ENCODE results near the gene BANF2.

BANF2 gene

GRCh38 chr20:17742731-17743130 lies 43.0 kb downstream of the BANF2 start:
- no peak for DNase-seq (ENCODE audit: extremely low spot score)
- TF ChIP-seq TARDBP (IDR thresholded peaks at IDR 0.05) (no peak), NFRKB (IDR thresholded peaks at IDR 0.05) (no peak), HDGF (IDR thresholded peaks at IDR 0.05; ENCODE audit: borderline replicate concordance) (no peak), LEF1 (IDR thresholded peaks at IDR 0.05; ENCODE audit: borderline replicate concordance) (no peak), BHLHE40 (IDR thresholded peaks at IDR 0.05; ENCODE audit: borderline replicate concordance) (no peak), ELF4 (IDR thresholded peaks at IDR 0.05) (no peak), FOXM1 (IDR thresholded peaks at IDR 0.05; ENCODE audit: borderline replicate concordance) (no peak), ARNT (IDR thresholded peaks at IDR 0.05) (no peak), SUZ12 (IDR thresholded peaks at IDR 0.05) (no peak), FOXA1 (IDR thresholded peaks at IDR 0.05) (no peak), ZNF384 (IDR thresholded peaks at IDR 0.05) (no peak), L3MBTL2 (conservative IDR thresholded peaks at IDR 0.05) (no peak), CTBP1 (IDR thresholded peaks at IDR 0.05; ENCODE audit: borderline replicate concordance) (no peak), FOXK2 (IDR thresholded peaks at IDR 0.05) (no peak), SP1 (IDR thresholded peaks at IDR 0.05) (no peak), PKNOX1 (IDR thresholded peaks at IDR 0.05) (no peak)
- ChIA-PET POLR2A (no interaction called here), CTCF (no interaction called here)

GRCh38 chr20:17743677-17744076 lies 43.9 kb downstream of the BANF2 start:
- DNase-seq (ENCODE audit: extremely low spot score), result no peak
- ChIA-PET CTCF (no interaction called here), POLR2A (no interaction called here)
- TF ChIP-seq ELF4 (IDR thresholded peaks at IDR 0.05) (no peak), PKNOX1 (IDR thresholded peaks at IDR 0.05) (no peak)

- TF ChIP-seq CTBP1 (IDR thresholded peaks at IDR 0.05; ENCODE audit: borderline replicate concordance), result no peak
- no peak for TF ChIP-seq HDGF (IDR thresholded peaks at IDR 0.05; ENCODE audit: borderline replicate concordance)
- TF ChIP-seq FOXK2 (IDR thresholded peaks at IDR 0.05), result no peak
- no peak for TF ChIP-seq SUZ12 (IDR thresholded peaks at IDR 0.05)
- no peak for TF ChIP-seq FOXA1 (IDR thresholded peaks at IDR 0.05)
- no peak for TF ChIP-seq L3MBTL2 (conservative IDR thresholded peaks at IDR 0.05)
- TF ChIP-seq TARDBP (IDR thresholded peaks at IDR 0.05), result no peak
- TF ChIP-seq ARNT (IDR thresholded peaks at IDR 0.05), result no peak
- TF ChIP-seq NFRKB (IDR thresholded peaks at IDR 0.05), result no peak
- TF ChIP-seq ZNF384 (IDR thresholded peaks at IDR 0.05), result no peak
- CTCF ChIA-PET, result interaction anchor here (1.7 kb wide), 1 partner anchor 12 kb away, joined by 4 read pairs; no protein-coding TSS in a partner anchor
- DNase-seq (ENCODE audit: extremely low spot score), result no peak
- POLR2A ChIA-PET, result interaction anchor here (1.3 kb wide), 1 partner anchor 65 kb away, joined by 3 read pairs; the partner anchor contains the start of gene RRBP1
Measured at GRCh38 chr20:17747431-17747846, 47.7 kb downstream of the BANF2 start.

- POLR2A ChIA-PET, result no interaction called here
- no peak for DNase-seq (ENCODE audit: extremely low spot score)
- CTCF ChIA-PET, result no interaction called here
- no peak for TF ChIP-seq CTBP1 (IDR thresholded peaks at IDR 0.05; ENCODE audit: borderline replicate concordance)
- TF ChIP-seq L3MBTL2 (conservative IDR thresholded peaks at IDR 0.05), result no peak
- no peak for TF ChIP-seq SUZ12 (IDR thresholded peaks at IDR 0.05)
- TF ChIP-seq FOXM1 (IDR thresholded peaks at IDR 0.05; ENCODE audit: borderline replicate concordance), result no peak
- no peak for TF ChIP-seq BHLHE40 (IDR thresholded peaks at IDR 0.05; ENCODE audit: borderline replicate concordance)
- no peak for TF ChIP-seq LEF1 (IDR thresholded peaks at IDR 0.05; ENCODE audit: borderline replicate concordance)
- TF ChIP-seq PKNOX1 (IDR thresholded peaks at IDR 0.05), result no peak
- no peak for TF ChIP-seq ELF4 (IDR thresholded peaks at IDR 0.05)
- no peak for TF ChIP-seq FOXA1 (IDR thresholded peaks at IDR 0.05)
- no peak for TF ChIP-seq ARNT (IDR thresholded peaks at IDR 0.05)
Measured at GRCh38 chr20:17748279-17748678, 48.5 kb downstream of the BANF2 start.

GRCh38 chr20:17749626-17749977 lies 49.8 kb downstream of the BANF2 start:
- CTCF ChIA-PET, result no interaction called here
- TF ChIP-seq ZNF384 (IDR thresholded peaks at IDR 0.05), result no peak
- no peak for TF ChIP-seq FOXK2 (IDR thresholded peaks at IDR 0.05)
- no peak for TF ChIP-seq PKNOX1 (IDR thresholded peaks at IDR 0.05)
- no peak for TF ChIP-seq NFRKB (IDR thresholded peaks at IDR 0.05)
- TF ChIP-seq FOXA1 (IDR thresholded peaks at IDR 0.05), result no peak
- TF ChIP-seq TARDBP (IDR thresholded peaks at IDR 0.05), result no peak
- no peak for TF ChIP-seq FOXM1 (IDR thresholded peaks at IDR 0.05; ENCODE audit: borderline replicate concordance)
- TF ChIP-seq L3MBTL2 (conservative IDR thresholded peaks at IDR 0.05), result no peak
- TF ChIP-seq SP1 (IDR thresholded peaks at IDR 0.05), result no peak
- no peak for TF ChIP-seq SUZ12 (IDR thresholded peaks at IDR 0.05)
- POLR2A ChIA-PET, result no interaction called here
- DNase-seq (ENCODE audit: extremely low spot score), result no peak

GRCh38 chr20:17749978-17750721 lies 50.4 kb downstream of the BANF2 start:
- no peak for DNase-seq (ENCODE audit: extremely low spot score)
- ChIA-PET CTCF (no interaction called here), POLR2A (no interaction called here)
- TF ChIP-seq PKNOX1 (IDR thresholded peaks at IDR 0.05), result no peak
- TF ChIP-seq ELF4 (IDR thresholded peaks at IDR 0.05), result no peak
- TF ChIP-seq SP1 (IDR thresholded peaks at IDR 0.05), result no peak
- TF ChIP-seq TARDBP (IDR thresholded peaks at IDR 0.05), result no peak
- no peak for TF ChIP-seq SUZ12 (IDR thresholded peaks at IDR 0.05)
- no peak for TF ChIP-seq CTBP1 (IDR thresholded peaks at IDR 0.05; ENCODE audit: borderline replicate concordance)
- no peak for TF ChIP-seq HDGF (IDR thresholded peaks at IDR 0.05; ENCODE audit: borderline replicate concordance)
- no peak for TF ChIP-seq L3MBTL2 (conservative IDR thresholded peaks at IDR 0.05)
- no peak for TF ChIP-seq NFRKB (IDR thresholded peaks at IDR 0.05)
